ENCODE data around the gene SMYD1.
A peak's percentile ranks its signal among the peaks of the same experiment; 100 is the strongest.
"Not testable (repeated sequence)": the region's sequence is repeated elsewhere in the genome, so short reads cannot be mapped to it uniquely, and the experiment has no call there.

The SMYD1 gene

DNA sequence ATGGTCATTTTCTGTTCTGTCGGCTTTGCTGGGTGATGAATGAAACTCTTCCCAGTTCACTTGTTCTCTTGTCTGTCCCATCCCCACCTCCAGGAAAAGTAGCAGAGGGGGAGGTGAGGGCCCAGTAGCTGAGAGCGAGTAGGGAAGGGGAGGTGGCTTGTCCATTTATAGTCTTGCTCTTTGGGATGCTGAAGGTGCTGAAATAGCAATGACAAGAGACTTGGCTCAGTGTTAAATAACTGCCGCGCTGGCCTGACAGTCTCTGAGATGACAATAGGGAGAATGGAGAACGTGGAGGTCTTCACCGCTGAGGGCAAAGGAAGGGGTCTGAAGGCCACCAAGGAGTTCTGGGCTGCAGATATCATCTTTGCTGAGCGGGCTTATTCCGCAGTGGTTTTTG, at the start of gene SMYD1:
TSS of gene SMYD1 (plus strand) at position 228 of the 400 bp plus-strand sequence. CDS start at position 268, 40 bp downstream.
- no peak for DNase-seq

DNA sequence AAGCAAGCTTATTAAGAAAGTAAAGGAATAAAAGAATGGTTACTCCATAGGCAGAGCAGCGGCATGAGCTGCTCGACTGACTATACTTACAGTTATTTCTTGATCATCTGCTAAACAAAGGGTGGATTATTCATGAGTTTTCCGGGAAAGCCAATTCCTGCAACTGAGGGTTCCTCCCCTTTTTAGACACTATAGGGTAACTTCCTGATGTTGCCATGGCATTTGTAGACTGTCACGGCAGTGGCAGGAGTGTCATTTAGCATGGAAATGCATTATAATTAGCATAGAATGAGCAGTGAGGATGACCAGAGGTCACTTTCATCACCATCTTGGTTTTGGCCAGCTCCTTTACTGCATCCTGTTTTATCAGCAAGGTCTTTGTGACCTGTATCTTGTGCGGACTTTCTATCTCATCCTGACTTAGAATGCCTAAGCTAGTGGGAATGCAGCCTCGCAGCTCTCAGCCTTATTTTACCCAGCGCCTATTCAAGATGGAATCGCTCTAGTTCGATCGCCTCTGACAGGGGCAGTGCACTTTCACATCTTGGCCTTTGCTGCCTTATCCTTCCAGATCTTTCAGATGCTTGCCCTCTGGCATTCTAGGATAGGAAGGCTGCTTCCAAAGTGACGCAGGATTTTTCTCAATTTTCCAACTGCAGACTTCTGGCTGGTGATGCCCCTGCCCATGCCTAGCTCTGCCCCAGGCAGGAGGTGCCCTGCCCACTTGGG, 49.4 kb upstream of the SMYD1 start:
- DNase-seq, result not testable (repeated sequence)

DNA sequence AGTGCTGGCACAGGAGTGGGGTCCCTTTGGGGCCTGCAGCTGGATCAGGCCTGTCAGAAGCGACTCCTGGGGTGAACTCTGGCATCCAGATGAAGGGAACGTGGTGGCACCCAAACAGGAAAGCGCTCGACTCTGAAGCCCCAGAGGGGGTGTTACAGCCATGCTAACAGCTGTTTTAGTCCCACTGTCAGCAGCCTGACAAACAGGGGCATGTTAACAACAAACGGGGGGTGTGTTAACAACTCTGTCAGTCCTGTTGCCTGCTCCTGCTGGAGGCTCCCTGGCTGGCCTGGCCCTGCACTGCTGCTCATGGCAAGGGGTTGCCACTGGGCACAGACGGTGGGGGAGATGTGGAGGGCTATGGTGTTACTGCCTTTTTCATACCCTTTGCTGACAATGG, 48.7 kb upstream of the SMYD1 start:
- DNase-seq, result no peak

DNA sequence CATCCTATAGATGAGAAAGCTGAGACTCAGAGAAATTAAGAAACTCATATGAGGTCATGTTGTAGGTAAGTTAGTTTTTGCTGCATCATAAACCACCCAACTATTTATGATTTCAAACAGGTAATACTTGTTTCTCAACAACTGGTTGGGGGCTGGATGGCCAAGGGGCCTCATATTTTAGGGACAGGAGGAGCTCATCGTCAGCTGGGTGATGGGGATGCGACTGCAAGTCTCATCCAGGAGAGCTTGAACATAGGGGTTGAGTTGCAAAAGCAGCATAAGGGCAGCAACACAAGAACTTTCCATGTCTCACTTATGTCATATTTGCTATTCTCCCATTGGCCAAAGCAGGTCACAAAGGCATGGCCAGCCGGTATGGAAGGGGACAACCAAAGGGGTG, 47.6 kb upstream of the SMYD1 start:
- no peak for DNase-seq

DNA sequence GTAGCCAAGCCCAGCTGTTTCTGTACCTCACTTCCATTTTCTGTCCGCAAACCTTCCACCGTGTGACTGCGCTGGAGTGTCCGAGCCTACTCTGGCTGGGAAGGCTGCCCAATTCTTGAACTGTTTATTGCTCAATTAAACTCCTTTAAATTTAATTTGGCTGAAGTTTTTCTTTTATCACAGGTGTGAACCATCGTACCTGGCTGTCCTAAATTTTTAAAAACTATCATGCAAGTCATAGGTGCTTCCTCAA, 45.0 kb upstream of the SMYD1 start:
- DNase-seq, result no peak

DNA sequence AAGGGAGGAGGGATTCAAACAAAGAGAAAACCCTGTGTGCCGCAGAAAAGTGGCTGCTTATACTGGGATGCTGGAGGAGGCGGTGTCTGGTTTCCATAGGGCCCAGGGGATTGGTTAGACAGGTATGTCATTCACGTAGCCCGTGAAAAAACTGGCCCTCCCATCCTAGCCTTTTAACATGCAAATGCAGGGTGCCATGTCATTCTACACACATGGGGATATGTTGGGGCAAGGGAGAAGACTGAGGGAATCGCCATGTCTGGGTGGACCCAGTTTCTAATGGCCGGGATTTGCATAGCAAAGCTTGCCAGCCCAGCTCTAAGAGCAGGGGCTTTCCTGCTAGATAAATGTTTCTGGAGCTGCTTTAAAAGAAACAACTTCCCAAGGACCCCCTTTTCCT, 43.1 kb upstream of the SMYD1 start:
- no peak for DNase-seq

DNA sequence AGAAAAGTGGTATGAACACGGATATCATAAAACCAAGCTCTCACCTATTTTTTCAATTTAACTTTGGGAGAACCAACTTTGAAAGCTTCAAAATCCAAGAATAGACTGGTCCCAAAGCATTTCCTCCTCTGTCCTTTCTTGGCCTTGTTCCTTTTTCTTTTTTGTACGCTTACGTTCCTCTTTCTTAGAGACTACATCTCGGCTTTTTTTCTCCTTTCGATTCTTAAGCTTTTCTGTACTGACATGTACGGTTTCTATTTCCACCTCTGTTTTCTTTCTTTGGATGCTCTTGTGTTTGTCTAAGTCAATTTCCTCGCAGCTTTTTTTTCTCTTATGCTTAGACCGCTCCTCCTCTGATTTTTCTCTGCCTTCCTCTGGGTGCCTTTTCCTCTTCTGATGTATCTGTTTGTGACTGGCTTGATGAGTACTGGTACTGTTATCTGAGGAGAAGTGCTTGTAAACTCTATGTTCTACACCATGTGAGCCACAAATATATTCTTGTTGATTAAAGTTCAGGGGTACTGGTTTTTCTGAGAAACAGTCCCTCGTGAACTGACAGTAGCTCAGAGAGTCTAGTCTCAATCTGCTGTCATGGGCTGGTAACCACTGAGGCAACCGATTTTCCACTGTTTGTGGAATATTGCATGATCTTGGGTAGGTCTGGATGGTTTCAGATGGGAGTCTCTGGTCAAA, 39.8 kb upstream of the SMYD1 start:
- DNase-seq, result no peak

DNA sequence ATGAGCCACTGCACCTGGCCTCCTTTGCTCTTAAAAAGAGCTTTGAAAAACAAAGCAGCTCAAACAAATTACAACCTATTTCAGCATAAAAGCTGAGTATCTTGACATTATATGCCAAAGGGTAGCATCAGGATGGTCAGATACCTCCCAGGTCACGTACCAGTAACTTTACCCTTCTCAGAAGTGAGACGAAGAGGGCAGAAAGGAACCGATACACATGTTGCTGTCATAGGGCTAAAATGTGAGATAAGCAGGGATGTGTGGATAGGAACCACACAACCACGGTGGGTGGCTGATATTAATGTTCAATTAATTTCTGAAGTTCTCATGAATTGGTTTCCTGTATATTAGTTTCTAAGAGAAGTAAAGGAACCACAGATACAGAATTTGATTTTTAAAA, 38.7 kb upstream of the SMYD1 start:
- no peak for DNase-seq

DNA sequence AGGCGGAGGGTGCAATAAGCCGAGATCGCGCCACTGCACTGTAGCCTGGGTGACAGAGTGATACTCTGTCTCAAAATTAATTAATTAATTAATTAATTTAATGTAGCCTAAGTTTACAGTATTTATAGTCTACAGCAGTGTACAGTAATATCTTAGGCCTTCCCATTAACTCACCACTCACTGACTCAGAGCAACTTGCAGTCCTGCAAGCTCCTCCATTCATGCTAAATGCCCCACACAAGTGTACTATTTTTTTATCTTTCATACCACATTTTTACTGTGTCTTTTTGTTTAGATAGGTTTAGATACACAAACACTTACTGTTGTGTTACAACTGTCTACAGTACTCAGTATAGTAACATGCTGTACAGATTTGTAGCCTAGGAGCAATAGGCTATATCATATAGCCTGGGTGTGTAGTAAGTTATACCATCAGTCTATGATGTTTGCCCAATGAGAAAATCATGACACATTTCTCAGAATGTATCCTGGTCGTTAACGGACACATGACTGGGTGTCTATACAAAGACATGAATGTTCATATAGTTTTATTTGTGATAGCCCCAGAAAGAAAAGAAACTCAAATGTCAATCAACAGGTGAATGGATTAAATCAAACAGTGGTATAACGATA, 35.4 kb upstream of the SMYD1 start:
- no peak for DNase-seq

DNA sequence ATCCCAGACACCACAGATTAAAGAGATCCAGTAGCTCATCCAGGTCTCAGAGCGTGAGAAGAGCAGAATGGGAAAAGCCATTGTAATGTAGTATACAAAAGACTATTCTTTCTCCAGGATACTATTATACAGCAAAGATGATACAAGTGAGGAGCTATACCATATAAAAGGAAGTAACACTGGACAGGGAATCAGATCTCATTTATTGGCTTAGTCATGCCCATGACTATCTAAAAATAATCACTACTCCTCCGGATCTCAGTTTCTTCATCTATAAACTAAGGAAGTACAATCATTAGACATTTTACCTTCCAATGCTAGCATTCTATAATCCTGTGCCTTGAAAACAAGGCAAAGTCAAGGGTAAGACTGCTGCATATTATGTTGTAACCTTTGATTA, 31.4 kb upstream of the SMYD1 start:
- DNase-seq, result no peak

DNA sequence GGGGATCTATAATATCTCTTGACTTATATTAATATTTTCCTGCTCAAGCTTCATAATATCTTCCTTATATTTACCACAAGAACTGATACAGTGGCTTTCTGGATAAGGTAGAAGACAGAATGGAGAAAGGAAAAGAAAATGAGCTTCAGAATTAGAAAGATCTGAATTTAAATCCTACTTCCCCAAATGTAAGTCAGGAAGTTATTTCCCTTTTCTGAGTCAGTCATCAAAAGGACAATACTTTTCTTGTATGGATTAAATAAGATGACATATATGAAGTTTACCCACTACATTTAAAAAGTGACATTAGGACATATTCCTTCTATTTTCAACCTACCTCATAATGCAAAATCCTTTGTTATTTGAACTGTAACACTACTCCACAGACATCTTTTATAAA, 31.0 kb upstream of the SMYD1 start:
- DNase-seq, result no peak

DNA sequence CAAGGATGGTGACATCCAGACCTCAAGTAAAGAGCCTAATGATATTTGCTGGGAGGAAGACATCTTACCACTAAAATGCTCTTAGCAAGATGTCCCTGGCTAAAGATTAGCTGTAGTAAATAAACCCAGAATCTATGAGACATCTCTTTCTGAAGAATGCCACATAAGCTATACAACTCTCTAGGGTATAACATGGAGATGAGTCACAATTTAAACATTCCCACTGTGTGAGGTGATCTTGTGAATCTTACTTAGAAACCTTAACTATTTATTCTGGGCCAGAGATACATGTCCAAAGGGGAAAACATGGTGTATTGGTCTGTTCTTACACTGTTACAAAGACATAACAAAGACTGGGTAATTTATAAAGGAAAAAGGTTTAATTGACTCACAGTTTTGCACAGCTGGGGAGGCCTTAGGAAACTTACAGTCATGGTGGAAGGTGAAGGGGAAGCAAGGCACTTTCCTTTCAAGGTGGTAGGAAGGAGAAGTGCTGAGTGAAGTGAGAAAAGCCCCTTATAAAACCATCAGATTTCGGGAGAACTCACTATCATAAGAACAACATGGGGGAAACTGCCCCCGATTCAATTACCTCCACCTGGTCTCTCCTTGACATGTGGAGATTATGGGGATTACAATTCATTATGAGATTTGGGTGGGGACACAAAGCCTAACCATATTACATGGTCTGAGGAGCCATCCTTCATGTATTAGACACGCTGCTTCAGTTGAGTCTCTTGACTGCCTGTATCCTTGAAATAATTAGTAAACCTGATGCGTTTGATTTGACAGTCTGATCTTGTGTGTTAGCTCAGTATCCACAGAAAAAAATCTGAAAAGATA, 29.1 kb upstream of the SMYD1 start:
- no peak for DNase-seq

DNA sequence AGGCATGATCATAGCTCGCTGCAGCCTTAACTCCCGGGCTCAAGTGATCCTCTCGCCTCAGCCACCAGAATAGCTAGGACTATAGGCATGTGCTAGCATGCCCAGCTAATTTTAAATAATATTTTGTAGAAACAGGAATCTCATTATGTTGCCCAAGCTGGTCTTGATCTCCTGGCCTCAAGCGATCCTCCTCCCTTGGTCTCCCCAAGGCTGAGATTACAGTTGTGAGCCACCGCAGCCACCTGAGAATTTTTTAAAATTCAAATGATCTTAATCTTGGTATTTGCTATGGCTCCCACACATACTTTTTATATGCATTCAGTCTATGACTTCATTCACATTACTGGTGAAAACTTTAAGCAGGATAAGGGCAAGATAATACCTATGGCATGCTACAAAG, 25.1 kb upstream of the SMYD1 start:
- DNase-seq, result no peak

DNA sequence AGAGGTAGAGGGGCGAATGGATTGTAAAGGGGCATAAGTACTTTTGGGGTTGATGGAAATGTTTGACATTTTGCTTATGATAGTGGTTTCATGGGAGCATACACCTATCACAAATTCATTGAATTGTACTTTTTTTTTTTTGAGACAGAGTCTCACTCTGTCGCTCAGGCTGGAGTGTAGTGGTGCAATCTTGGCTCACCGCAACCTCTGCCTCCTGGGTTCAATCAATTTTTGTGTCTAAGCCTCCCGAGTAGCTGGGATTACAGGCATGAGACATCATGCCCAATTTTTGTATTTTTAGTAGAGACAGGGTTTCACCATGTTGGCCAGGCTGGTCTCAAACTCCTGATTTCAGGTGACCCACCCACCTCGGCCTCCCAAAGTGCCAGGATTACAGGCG, 22.1 kb upstream of the SMYD1 start:
- not testable (repeated sequence) for DNase-seq

DNA sequence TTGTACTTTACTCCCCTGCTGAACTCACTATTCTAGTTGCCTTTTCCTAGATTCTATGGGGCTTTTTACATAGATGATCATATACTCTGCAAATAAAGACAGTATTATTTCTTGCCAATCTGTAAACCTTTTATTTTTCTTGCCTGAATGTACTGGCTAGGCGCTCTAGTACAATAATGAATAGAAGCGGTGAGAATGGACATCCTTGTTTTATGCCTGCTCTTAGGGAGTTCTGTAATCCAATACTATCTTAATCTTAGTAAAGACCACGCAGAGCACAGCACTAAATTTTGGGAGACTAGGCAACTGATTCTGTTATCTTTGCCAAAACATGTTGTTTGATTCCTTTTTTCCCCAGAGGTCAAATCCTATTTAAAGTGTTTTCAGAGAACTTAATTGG, 19.1 kb upstream of the SMYD1 start:
- DNase-seq, result no peak

DNA sequence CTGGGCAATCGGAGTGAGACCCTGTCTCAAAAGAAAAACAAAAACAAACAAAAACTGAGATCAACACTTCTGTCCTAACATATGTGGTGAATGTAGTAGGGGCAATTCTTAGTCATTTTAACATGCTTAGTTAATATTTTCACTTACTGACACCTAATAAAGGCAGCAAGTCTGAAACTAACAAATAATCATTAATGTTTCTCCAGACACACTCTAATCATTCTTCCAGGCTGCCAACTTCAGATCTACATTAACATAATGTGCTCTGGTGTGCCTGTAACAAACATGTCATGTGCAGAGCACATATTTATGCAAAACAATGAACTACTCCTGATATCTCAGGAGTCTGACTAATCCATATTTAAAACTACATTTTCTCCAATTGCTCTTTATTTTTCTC, 18.0 kb upstream of the SMYD1 start:
- no peak for DNase-seq

DNA sequence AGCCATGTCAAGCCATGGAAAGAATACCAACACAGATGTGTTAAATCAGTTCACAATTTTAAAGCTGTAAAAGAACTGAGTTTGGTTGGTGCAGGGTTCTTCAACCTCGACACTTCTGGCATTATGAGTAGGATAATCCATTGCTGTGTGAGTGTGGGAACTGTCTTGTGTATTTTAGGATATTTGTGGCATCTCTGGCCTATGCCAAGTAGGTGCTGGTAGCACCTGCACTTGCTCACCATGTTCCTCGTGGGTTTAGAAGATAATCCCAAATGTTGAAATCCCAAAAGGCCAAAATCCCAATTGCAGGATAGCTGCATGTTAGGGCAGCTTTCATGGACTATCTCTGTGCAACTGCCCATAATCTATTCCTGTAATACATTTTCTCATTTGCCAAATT, 15.8 kb upstream of the SMYD1 start:
- DNase-seq, result no peak

DNA sequence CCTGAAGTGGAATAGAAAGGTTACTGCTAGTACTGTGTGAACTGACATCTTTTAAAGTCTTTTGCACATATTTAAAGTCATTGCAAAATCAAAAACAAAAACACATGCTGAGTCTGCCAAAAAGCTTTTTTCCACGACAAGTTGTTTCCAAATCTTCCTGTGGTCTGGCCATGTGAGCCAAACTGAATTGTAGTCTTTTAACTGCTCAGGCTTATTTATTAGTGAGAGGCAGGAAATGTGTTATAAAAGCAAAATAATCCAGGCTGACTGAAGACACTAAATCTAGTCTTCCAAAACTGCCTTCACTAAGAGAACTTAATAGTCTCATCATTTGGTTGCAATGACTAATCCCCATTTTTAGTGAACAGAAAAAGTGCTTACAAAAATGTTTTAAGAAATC, 14.3 kb upstream of the SMYD1 start:
- DNase-seq, result no peak

DNA sequence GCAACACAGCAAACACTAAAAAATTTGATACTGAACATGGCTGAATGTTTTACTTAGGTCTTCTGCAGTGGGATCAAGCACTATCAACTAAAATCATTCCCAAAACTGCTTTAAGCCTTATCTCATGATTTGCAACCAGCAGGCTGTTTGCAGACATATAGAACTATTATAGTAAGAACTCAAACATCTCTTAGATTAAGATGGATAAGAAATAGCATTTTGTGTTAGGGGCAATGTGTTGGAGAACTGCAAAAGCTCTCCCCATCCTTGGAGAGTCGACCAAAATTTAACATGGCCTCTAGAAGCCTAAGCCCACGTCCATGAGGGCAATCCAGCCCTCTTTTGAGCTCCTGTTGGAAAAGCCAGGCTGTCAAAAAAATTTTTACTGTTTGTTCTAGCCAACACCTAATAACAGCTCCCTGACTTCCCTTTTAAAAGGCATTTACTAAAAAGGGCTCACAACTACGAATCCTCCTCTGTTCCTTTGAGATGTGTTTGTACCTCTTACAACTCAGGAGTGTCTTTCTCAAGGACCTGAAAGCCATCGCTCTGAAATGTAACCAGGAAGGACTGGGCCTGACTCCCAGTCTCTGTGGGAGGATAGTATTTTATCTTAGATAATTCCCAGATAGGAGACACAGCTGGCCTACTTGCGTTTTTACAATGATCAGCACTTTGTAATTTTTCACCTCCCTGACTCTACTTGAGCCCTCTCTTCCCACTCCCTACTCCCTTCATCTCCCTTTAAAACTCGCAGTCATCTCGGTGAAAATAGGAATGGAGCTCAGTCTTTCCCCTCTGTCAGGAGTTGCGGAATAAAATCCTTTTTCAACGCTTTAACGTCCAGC, 13.5 kb upstream of the SMYD1 start:
- no peak for DNase-seq

DNA sequence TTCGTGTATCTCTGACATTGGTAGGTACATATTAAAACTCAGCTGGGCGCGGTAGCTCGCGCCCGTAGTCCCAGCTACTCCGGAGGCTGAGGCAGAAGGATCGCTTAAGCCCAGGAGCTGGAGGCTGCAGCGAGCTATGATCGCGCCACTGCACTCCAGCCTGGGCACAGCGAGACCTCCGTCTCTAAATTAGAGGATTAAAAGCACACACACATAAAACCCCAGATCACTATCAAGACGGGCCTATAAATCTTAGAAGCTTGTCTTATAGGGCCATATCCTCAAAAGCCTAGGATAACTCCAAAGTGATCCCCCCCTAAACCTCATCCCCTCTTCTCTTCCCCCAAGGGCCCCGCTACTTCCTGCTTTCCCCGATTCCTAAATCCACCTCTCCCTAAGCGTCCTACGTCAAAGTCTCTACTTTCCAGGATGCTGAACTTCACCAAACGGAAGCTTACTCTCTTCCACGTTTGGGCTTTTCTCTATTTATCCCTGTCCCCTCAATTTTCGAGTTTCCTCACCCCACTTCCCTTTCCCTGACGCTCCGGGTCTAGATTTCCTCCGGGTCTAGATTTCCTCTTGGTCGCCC, 12.7 kb upstream of the SMYD1 start:
- peak in 4 of 6 experiments; percentile 4 to 25 (median 12) for DNase-seq

DNA sequence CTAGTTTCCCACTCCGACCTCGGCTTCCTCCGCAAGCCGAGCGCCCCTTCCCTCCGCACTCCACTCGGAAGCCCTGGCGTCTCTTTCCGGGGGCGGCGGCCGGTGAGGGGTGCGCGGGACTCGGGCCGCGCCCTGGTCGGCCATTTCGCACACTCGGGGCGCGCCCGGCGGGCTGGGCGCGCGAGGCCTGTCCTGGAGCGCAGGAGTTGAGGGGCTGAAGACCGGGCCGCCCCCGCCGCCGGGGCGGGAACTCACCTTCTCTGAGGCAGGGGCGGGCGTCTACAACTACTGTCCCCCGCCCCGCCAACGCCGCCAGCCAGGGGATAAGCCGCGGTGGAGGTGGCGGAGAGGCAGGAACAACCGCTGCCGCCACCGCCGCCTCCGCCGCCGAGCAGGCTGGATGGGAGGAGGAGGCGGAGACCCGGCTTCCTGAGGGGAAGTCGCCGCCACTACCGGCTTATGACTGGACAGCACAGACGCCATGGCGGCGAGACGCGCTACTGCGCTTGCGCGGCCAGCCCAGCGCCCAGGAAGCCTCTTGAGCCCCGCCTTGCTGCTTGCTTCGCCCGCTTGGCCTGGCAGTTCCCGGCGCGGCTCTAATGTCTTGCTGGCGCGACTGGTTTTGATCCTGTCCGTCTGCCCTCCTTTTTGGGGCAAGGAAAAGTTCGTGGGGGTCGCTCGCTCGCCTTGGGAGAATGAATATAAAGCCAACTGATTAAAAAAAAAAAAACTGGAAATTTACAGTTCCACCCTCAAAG, 12.1 kb upstream of the SMYD1 start, which contains the start of gene KRCC1:
TSS of gene KRCC1 (minus strand) at position 413 of the 758 bp plus-strand sequence. CDS start 27,220 bp downstream, outside the sequence.
- DNase-seq, result peak; percentile 86 to 92 (median 90)
